Kidney capillary endothelial cell (primary cell): ENCODE results near the gene CHRM2.

Experiments used
- DNase-seq: peaks from one replicate; pipeline ENCODE4 v3.0.0-alpha.2; 2018; ENCODE audit warnings: low spot score

Gene CHRM2

GRCh38 chr7:137032436-137032835, 164.0 kb downstream of the CHRM2 start:
- no peak for DNase-seq

GRCh38 chr7:137036768-137037167, 168.3 kb downstream of the CHRM2 start:
- no peak for DNase-seq

DNA sequence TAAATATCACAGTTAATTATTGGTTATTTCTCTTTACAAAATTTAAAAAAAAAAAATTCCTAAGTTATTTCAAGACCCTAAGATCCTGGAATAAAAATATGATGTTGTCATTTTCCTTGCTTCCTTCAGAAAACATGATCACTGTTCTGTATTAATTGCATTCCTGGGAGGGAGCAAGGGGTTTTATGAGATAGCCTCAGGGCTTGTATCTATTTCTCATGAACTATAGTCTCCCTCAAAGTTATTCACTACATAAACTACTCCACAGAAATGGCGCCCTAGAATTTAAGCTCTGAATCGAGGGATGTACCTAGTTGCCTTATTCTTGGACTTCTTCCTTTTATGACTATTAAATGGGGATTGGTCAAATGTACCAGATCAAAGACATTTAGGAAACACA, 170.3 kb downstream of the CHRM2 start:
- no peak for DNase-seq

DNA sequence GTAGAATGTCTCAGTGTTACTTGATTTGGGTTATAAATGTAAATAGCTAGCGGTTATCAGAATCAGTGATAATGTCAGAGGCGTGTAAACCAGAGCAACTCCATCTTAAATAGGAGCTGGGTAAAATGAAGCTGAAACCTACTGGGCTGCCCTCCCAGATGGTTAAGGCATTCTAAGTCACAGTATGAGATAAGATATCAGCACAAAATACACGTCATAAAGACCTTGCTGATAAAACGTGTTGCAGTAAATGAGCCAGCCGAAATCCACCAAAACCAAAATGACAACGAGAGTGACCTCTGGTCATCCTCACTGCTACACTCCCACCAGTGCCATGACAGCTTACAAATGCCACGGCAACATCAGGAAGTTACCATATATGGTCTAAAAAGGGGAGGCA, 172.3 kb downstream of the CHRM2 start:
- DNase-seq = no peak

DNA sequence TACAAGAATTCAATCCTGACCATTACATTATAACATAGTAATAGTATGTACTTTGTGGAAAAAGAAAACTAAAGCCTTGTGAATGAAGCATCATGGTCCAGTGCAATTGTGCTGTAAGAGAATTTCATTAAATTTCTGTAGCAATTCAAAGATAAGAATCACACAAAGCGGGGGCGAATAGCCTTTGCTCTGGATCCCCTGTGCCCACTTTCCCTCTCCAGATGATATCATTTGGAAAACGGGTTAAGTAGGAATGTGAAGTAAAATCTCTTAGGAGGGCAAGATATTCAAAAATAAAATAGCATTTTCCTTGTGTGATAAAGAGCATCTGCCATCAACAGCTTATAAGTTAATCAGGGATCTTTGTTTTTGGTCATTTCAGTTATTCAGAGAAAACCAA, 177.1 kb downstream of the CHRM2 start:
- no peak for DNase-seq

- no peak for DNase-seq
Observed at GRCh38 chr7:137069249-137069963, 201.0 kb downstream of the CHRM2 start.
